Uterus (tissue), 4 donors: ENCODE data around the gene TMCO4. TPM values are rescaled to one million over a fixed set of nuclear protein-coding genes. Genes with fewer than 3 reads are reported as not detected.
A peak's percentile ranks its signal among the peaks of the same experiment; 100 is the strongest.
"Not testable (repeated sequence)": the region's sequence is repeated elsewhere in the genome, so short reads cannot be mapped to it uniquely, and the experiment has no call there.

Experiments used
- DNase-seq, 2 donors: peaks; one replicate each; pipeline ENCODE4 v3.0.0-alpha.2; 2019 to 2020
- H3K27ac ChIP-seq, 2 donors: fragments of 200-600 bp; sonication (generic); 1 replicate in 1 of 2; 2 replicates in 1 of 2; pipeline ENCODE4 v1.5.1; 2016 to 2018
- H3K27me3 ChIP-seq, 2 donors: fragments of 200-600 bp; sonication (generic); one replicate each; pipeline ENCODE4 v1.5.1; 2018 to 2019; ENCODE audit warnings: control low read depth in 1 of 2
- H3K36me3 ChIP-seq, 2 donors: fragments of 200-600 bp; sonication (generic); one replicate each; pipeline ENCODE4 v1.5.1; 2019; ENCODE audit warnings: control low read depth in 1 of 2
- H3K4me1 ChIP-seq, 2 donors: fragments of 200-600 bp; sonication (generic); one replicate each; pipeline ENCODE4 v1.5.1; 2018 to 2019; ENCODE audit warnings: control low read depth in 1 of 2
- H3K4me3 ChIP-seq, 2 donors: fragments of 200-600 bp; sonication (generic); 1 replicate in 1 of 2; 2 replicates in 1 of 2; pipeline ENCODE4 v1.5.1; 2018 to 2019; ENCODE audit warnings: mild to moderate bottlenecking in 1 of 2
- H3K9me3 ChIP-seq, 2 donors: fragments of 200-600 bp; sonication (generic); one replicate each; pipeline ENCODE4 v1.5.1; 2019; ENCODE audit warnings: control low read depth in 1 of 2
- POLR2A ChIP-seq, 2 donors: fragments of 450-650 bp; IDR thresholded peaks; one replicate each; pipeline ENCODE4 v1.6.1; 2016; ENCODE audit warnings: antibody characterized with exemption in 2 of 2, mild to moderate bottlenecking in 1 of 2, moderate library complexity in 1 of 2
- intact Hi-C: fragments of 100-400 bp; cut with DNase I; formaldehyde crosslinking; loops from one replicate; pipeline ENCODE4 v1.15.1; 2023; ENCODE audit warnings: low total_unique reads
- total RNA-seq, 4 donors: library from RNA; depleted of rRNA in 3 of 4; stranded (reverse); fragments of >200 nt in 3 of 4; gene quantifications; one replicate each; pipeline versions ENCODE4 v1.1.0 to v1.2.4, GENCODE V29; 2014 to 2023
- TF ChIP-seq, protein P1 (sequence below), 4 experiments: fragments of 200-600 bp in 2 of 4; fragments of 450-650 bp in 2 of 4; sonication (generic) in 2 of 4; IDR thresholded peaks; one replicate each; pipeline ENCODE4 v1.5.1; 2016 to 2019; ENCODE audit warnings: antibody characterized with exemption in 4 of 4, mild to moderate bottlenecking in 2 of 4, moderate library complexity in 1 of 4
- donor health status: DM: yes; HTN: yes; CAD: no.

Gene TMCO4
- total RNA-seq = 10 to 100 TPM; 11.8 to 41.2 (median 21.8) TPM

DNA sequence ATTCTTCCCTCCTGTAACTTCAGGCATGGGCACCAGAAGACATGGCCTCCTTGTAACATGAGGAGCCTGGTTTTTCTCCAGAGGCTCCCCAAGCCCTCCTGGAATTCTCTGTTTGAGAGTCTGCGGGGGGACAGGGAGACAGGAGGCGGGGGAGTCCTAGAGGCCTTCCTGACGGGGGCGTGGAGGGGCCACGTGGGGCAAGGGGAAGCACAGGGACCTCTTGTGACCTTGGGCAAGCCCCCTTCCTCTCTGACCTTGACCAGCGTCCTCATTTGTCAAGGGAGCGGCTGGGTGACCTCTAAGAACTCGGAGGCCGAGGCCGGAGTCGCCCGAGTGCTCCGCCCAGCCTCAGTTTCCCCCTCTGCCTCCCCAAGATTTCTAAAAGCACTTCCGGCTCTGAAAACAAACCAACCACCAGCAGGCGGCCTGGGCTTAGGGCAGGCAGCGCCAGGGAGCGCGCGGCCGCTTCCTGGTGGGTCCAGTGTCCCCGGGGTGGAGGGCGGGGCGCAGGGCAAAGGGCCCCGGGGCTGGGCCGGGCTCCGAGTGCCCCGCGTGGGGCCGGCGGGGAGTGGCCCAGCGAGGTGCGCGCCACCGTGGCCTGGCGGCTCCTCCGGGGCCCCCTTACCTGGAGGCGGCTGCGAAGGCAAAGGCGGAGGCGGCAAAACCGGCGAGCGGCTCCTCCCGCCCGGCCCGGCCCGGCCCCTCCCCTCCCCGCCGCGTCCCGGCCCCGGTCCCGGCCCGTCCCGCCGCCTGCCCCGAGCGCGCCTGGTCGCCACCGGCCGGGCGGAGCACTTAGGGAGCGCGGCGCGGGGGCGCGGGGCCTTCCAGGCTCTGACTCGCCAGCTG, at the start of gene TMCO4:
TMCO4 (minus strand) TSS at position 687 of the 846 bp plus-strand sequence. CDS start 19,158 bp downstream, outside the sequence.
- no peaks in the 10 kb centered on the region for H3K4me1 ChIP-seq
- H3K4me3 ChIP-seq = peak within 1 kb of the TSS; percentile 64 to 71
- H3K36me3 ChIP-seq = no peaks in the 10 kb centered on the region
- peak within 1 kb of the TSS; percentile 89 to 90 for H3K27ac ChIP-seq
- TF ChIP-seq, protein P1, sequence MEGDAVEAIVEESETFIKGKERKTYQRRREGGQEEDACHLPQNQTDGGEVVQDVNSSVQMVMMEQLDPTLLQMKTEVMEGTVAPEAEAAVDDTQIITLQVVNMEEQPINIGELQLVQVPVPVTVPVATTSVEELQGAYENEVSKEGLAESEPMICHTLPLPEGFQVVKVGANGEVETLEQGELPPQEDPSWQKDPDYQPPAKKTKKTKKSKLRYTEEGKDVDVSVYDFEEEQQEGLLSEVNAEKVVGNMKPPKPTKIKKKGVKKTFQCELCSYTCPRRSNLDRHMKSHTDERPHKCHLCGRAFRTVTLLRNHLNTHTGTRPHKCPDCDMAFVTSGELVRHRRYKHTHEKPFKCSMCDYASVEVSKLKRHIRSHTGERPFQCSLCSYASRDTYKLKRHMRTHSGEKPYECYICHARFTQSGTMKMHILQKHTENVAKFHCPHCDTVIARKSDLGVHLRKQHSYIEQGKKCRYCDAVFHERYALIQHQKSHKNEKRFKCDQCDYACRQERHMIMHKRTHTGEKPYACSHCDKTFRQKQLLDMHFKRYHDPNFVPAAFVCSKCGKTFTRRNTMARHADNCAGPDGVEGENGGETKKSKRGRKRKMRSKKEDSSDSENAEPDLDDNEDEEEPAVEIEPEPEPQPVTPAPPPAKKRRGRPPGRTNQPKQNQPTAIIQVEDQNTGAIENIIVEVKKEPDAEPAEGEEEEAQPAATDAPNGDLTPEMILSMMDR (IDR thresholded peaks at IDR 0.05) = peak in 3 of 4 experiments; percentile 49 to 56 (median 51)
- peak in 1 of 2 donors; percentile 33 for TF ChIP-seq POLR2A (IDR thresholded peaks at IDR 0.05)
- intact Hi-C loops = loop anchor here (10.0 kb wide), 1 partner anchor 85 kb away; the partner anchor contains the start of gene OTUD3
- peak; percentile 45 to 55 for DNase-seq
- no peaks in the 10 kb centered on the region for H3K27me3 ChIP-seq
- H3K9me3 ChIP-seq = no peaks in the 10 kb centered on the region

DNA sequence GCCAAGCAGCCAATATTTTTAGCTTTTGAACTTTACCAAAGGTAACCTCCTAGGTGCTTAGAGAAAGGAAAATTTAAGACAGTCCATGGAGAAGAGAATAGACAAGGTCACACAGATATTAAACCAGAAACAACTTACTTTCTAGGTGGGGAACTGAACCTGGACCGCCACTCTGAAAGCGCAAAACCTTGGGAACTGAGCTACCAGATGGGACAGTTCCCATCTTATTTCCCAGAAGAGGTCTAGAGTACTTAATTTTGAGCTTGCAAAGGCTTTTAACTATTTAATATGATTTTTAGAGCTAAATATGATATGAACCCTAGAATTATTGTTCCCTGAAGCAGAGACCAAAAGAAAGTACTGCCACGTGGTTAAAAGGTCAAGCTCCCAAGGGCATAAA, 49.6 kb upstream of the TMCO4 start:
- H3K4me3 ChIP-seq, DNase-seq, H3K36me3 ChIP-seq, intact Hi-C loops, H3K27me3 ChIP-seq, H3K4me1 ChIP-seq, H3K9me3 ChIP-seq: not testable (repeated sequence)
- H3K27ac ChIP-seq = peak overlapping the region; percentile 3 to 57

DNA sequence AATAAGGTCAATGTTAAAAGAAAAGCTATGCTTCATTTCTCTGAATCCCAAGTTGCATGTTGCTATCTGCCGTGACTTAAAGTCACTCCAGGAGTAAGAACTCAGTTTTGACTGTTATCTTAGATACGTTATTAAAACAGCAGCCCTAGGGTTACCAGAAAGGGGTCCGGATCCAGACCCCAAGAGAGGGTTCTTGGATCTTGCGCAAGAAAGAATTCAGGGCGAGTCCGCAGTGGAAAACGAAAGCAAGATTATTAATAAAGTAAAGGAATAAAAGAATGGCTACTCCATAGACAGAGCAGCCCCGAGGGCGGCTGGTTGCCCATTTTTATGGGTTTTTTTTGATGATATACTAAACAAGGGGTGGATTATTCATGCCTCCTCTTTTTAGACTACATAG, 47.6 kb upstream of the TMCO4 start:
- H3K36me3 ChIP-seq, H3K27ac ChIP-seq, DNase-seq, H3K4me3 ChIP-seq, H3K4me1 ChIP-seq, intact Hi-C loops, H3K27me3 ChIP-seq, H3K9me3 ChIP-seq: not testable (repeated sequence)

DNA sequence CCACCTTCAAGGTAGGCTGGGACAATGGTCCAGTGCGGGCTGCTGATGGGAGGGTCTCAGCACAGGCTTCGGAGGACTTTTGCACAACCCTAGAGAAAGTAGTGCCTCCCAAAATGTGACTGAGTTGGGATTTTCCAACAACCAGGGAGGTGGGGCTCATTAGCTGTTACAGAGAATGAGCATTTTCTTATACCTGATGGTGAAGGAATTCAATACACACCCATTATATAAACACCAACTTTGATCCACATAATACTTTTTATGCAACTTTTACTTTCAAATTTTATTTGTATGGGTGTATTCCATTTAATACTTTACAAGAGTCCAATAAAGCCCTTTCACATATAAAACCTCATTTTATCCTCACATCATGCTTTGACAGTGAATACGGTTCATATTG, 46.6 kb upstream of the TMCO4 start:
- peak overlapping the region in 1 of 2 donors; percentile 71 for H3K27ac ChIP-seq
- no peak for TF ChIP-seq POLR2A (IDR thresholded peaks at IDR 0.05)
- TF ChIP-seq, protein P1 (IDR thresholded peaks at IDR 0.05) = no peak
- intact Hi-C loops = no loop called here
- H3K27me3 ChIP-seq = no peaks in the 10 kb centered on the region
- H3K9me3 ChIP-seq = no peaks in the 10 kb centered on the region
- no peaks in the 10 kb centered on the region for H3K36me3 ChIP-seq
- H3K4me1 ChIP-seq = no peaks in the 10 kb centered on the region
- no peak overlapping the region for H3K4me3 ChIP-seq
- DNase-seq = no peak

DNA sequence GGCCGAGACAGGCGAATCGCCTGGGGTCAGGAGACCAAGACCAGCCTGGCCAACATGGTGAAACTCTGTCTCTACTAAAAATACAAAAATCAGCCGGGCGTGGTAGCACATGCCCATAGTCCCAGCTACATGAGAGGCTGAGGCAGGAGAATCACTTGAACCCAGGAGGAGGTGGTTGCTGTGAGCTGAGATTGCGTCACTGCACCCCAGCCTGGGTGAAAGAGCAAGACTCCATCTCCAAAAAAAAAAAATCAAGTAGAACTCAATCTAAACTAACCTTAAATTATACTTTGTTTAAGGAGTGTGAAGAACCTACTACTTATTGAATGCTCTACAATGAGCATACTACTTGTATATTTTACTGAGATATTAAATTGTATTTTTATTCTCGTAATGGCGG, 45.8 kb upstream of the TMCO4 start:
- no peaks in the 10 kb centered on the region for H3K27me3 ChIP-seq
- DNase-seq = no peak
- H3K4me1 ChIP-seq = no peaks in the 10 kb centered on the region
- intact Hi-C loops = no loop called here
- no peaks in the 10 kb centered on the region for H3K36me3 ChIP-seq
- H3K27ac ChIP-seq = peak overlapping the region; percentile 21 to 71
- no peaks in the 10 kb centered on the region for H3K9me3 ChIP-seq
- TF ChIP-seq POLR2A (IDR thresholded peaks at IDR 0.05) = no peak
- TF ChIP-seq, protein P1 (IDR thresholded peaks at IDR 0.05) = no peak
- no peak overlapping the region for H3K4me3 ChIP-seq

DNA sequence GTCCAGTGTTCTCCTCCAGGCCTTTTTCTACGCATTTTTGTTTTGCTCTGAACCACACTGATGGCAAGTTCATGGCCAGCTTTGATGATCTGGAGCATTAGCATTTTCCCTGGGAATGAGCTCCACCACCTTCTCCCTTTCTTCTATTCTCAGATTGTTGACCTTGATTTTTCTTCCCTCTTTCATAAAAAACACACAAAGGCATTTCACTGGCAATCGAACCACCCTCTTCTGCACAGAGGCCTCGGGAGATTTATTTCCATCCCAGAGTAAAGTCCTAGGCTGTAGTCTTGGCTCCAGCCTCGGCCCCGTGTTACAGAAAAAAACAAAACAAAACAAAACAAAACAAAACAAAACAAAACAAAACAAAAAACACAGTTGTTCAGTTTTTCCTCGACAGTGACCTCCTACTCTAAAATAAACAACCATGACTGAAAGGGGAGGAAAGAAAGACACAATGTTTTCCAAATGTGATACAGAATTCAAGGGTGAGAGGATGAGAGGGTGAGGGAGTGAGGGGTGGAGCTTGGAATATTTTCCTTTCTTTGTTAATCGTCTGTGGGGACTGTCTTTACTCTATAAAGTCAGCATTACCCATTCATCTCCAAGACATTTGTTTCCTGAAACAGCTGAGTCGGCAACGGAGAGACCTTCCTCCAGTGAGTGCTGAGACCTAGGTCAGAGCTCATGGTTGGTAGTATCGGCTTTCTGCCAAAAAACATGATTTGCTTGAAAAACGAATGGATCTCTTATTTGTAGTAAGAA, 45.2 kb upstream of the TMCO4 start:
- no peak overlapping the region for H3K4me3 ChIP-seq
- no peaks in the 10 kb centered on the region for H3K9me3 ChIP-seq
- H3K27me3 ChIP-seq = no peaks in the 10 kb centered on the region
- H3K36me3 ChIP-seq = no peaks in the 10 kb centered on the region
- intact Hi-C loops = no loop called here
- TF ChIP-seq POLR2A (IDR thresholded peaks at IDR 0.05) = no peak
- TF ChIP-seq, protein P1 (IDR thresholded peaks at IDR 0.05) = no peak
- peak overlapping the region; percentile 21 to 71 for H3K27ac ChIP-seq
- DNase-seq = no peak
- no peaks in the 10 kb centered on the region for H3K4me1 ChIP-seq
